Uterus (tissue), 2 donors: ENCODE measurements around the gene BTBD9.

Experiments used
- CTCF ChIP-seq, 4 experiments: fragments of 200-600 bp in 2 of 4; fragments of 450-650 bp in 2 of 4; sonication (generic) in 2 of 4; IDR thresholded peaks; one replicate each; pipeline ENCODE4 v1.5.1; 2016 to 2019; ENCODE audit warnings: antibody characterized with exemption in 4 of 4, mild to moderate bottlenecking in 2 of 4, moderate library complexity in 1 of 4
- POLR2A ChIP-seq, 2 donors: fragments of 450-650 bp; IDR thresholded peaks; one replicate each; pipeline ENCODE4 v1.6.1; 2016; ENCODE audit warnings: antibody characterized with exemption in 2 of 2, mild to moderate bottlenecking in 1 of 2, moderate library complexity in 1 of 2

DNA sequence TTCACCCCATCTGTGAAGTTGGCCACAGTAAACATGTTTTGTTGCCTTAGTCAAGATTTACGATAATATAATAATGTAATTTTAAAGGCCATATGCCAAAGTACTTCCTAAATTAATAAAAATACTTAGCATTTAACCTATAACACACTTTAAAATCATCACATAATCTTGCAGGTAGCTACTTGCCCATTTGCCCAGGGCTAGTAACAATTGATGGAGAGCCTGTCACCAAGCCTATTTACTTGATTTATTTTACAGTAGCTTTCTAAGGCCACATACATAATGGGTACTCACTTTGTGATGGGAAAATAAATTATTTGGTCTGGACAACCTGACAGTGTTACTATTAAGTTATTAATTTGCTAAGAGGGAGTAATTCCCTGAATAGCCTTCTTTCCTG is 14.5 kb downstream of the BTBD9 start:
- no peak for TF ChIP-seq CTCF (IDR thresholded peaks at IDR 0.05)
- TF ChIP-seq POLR2A (IDR thresholded peaks at IDR 0.05): no peak
